A673 (cell line): Measurements from ENCODE around the gene UGT1A1. TPM values are rescaled to one million over a fixed set of nuclear protein-coding genes. Genes with fewer than 3 reads are reported as not detected.

ENCODE experiments used
- BruUV-seq: library from RNA; stranded (reverse); fragments of 400-500 nt; replicated peaks from 2 replicates; lab custom pipeline; 2021; lab: Mats Ljungman, UMichigan
- CTCF ChIA-PET: fragments of 300-600 bp; sonication (Branson Sonifier 250); formaldehyde crosslinking; loops from one replicate; lab custom pipeline; 2022; ENCODE audit warnings: antibody characterized with exemption; lab: Charles Lee
- POLR2A ChIA-PET: fragments of 300-600 bp; sonication (Branson Sonifier 250); formaldehyde crosslinking; loops from one replicate; lab custom pipeline; 2022; ENCODE audit warnings: antibody characterized with exemption; ENCODE audit not compliant: low non-redundant PET; lab: Charles Lee
- DNase-seq: peaks from one replicate; pipeline ENCODE4 v3.0.0-alpha.2; 2015; ENCODE audit warnings: low spot score
- H3K27ac ChIP-seq: fragments of 200-600 bp; sonication (generic); 2 replicates; pipeline ENCODE4 v1.5.1; 2016; ENCODE audit warnings: mixed run types, low read depth, mild to moderate bottlenecking, mixed read lengths, antibody characterized with exemption, low read length; ENCODE audit not compliant: poor library complexity, severe bottlenecking
- H3K27me3 ChIP-seq: fragments of 200-600 bp; sonication (generic); replicated peaks from 2 replicates; pipeline ENCODE4 v1.6.1; 2017; ENCODE audit warnings: mixed run types, low read depth, mild to moderate bottlenecking, mixed read lengths, antibody characterized with exemption, low read length; ENCODE audit not compliant: insufficient read depth, poor library complexity
- H3K36me3 ChIP-seq: fragments of 200-600 bp; sonication (generic); 2 replicates; pipeline ENCODE4 v1.6.1; 2016; ENCODE audit warnings: mixed run types, mild to moderate bottlenecking, mixed read lengths, antibody characterized with exemption, low read length; ENCODE audit not compliant: insufficient read depth, poor library complexity, severe bottlenecking
- H3K4me1 ChIP-seq: fragments of 200-600 bp; sonication (generic); 2 replicates; pipeline ENCODE4 v1.6.1; 2017; ENCODE audit warnings: mixed run types, mild to moderate bottlenecking, mixed read lengths, antibody characterized with exemption, low read length; ENCODE audit not compliant: insufficient read depth, poor library complexity, severe bottlenecking
- H3K4me3 ChIP-seq: fragments of 200-600 bp; sonication (generic); 2 replicates; pipeline ENCODE4 v1.5.1; 2016; ENCODE audit warnings: low read depth, mixed run types, mild to moderate bottlenecking, mixed read lengths, low read length; ENCODE audit not compliant: poor library complexity, severe bottlenecking
- H3K9me3 ChIP-seq: fragments of 200-600 bp; sonication (generic); 2 replicates; pipeline ENCODE4 v1.6.1; 2016; ENCODE audit warnings: mixed run types, low read depth, mild to moderate bottlenecking, mixed read lengths, antibody characterized with exemption, low read length; ENCODE audit not compliant: poor library complexity, severe bottlenecking
- EZH2 ChIP-seq: fragments of 200-600 bp; sonication (generic); IDR thresholded peaks from 2 replicates; pipeline ENCODE4 v1.6.1; 2017; ENCODE audit warnings: borderline replicate concordance, low read depth, mild to moderate bottlenecking, mixed read lengths, antibody characterized with exemption, low read length; ENCODE audit not compliant: poor library complexity, severe bottlenecking
- intact Hi-C: fragments of 100-400 bp; cut with micrococcal nuclease; formaldehyde crosslinking; loops from one replicate; pipeline ENCODE4 v1.10.0; 2022; ENCODE audit not compliant: unreplicated experiment
- total RNA-seq: library from RNA; stranded (reverse); gene quantifications from 2 replicates; pipeline ENCODE4 v1.2.3, GENCODE V29; 2021
- TF ChIP-seq, protein P1 (sequence below): fragments of 300-800, 200-600 bp; sonication (generic); conservative IDR thresholded peaks from 2 replicates; pipeline ENCODE4 v1.5.1; 2017; ENCODE audit warnings: low read depth, mild to moderate bottlenecking, antibody characterized with exemption, low read length, moderate library complexity, mixed read lengths

UGT1A1 gene
- total RNA-seq, 1 experiment from 2014 or later = not detected

DNA sequence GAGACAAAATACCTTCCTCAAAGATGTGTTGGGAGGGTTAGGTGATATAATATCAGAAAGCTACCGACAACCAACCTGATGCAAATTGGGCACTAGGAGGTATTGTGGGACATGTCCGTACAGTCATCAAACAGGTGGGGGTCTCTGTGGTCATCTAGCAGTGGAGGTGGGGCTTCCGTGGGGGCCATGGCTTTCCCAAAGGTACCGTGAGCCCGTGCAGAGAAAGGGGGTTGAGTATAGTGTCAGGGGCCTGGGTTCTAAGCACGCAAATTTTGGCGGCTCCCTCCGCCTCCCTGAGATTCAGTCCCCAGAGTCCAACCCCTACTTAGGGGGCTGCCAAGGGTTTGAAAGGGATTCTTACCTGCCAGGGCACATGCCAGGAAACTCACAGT lies 61.6 kb downstream of the UGT1A1 start:
- H3K9me3 ChIP-seq = no peaks in the 10 kb centered on the region
- ChIA-PET CTCF (interaction anchor here (0.6 kb wide), 1 partner anchor 11 kb away, joined by 14 read pairs; no protein-coding TSS in a partner anchor), POLR2A (no interaction called here)
- H3K27me3 ChIP-seq = no peaks in the 10 kb centered on the region
- no peak overlapping the region for H3K27ac ChIP-seq
- no TSS peak for BruUV-seq
- no peaks in the 10 kb centered on the region for H3K4me1 ChIP-seq
- no peaks in the 10 kb centered on the region for H3K36me3 ChIP-seq
- intact Hi-C loops = no loop called here
- TF ChIP-seq EZH2 = no peak
- TF ChIP-seq, protein P1, sequence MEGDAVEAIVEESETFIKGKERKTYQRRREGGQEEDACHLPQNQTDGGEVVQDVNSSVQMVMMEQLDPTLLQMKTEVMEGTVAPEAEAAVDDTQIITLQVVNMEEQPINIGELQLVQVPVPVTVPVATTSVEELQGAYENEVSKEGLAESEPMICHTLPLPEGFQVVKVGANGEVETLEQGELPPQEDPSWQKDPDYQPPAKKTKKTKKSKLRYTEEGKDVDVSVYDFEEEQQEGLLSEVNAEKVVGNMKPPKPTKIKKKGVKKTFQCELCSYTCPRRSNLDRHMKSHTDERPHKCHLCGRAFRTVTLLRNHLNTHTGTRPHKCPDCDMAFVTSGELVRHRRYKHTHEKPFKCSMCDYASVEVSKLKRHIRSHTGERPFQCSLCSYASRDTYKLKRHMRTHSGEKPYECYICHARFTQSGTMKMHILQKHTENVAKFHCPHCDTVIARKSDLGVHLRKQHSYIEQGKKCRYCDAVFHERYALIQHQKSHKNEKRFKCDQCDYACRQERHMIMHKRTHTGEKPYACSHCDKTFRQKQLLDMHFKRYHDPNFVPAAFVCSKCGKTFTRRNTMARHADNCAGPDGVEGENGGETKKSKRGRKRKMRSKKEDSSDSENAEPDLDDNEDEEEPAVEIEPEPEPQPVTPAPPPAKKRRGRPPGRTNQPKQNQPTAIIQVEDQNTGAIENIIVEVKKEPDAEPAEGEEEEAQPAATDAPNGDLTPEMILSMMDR = no peak
- no peak overlapping the region for H3K4me3 ChIP-seq
- DNase-seq = no peak

GRCh38 chr2:233822101-233822771 lies 62.2 kb downstream of the UGT1A1 start:
- H3K4me3 ChIP-seq = no peak overlapping the region
- H3K27me3 ChIP-seq = no peaks in the 10 kb centered on the region
- ChIA-PET POLR2A (no interaction called here), CTCF (interaction anchor here (0.6 kb wide), 1 partner anchor 10 kb away, joined by 14 read pairs; no protein-coding TSS in a partner anchor)
- no peaks in the 10 kb centered on the region for H3K4me1 ChIP-seq
- H3K9me3 ChIP-seq = no peaks in the 10 kb centered on the region
- no peak overlapping the region for H3K27ac ChIP-seq
- H3K36me3 ChIP-seq = no peaks in the 10 kb centered on the region
- BruUV-seq = no TSS peak
- DNase-seq = no peak
- TF ChIP-seq, protein P1 = no peak
- no peak for TF ChIP-seq EZH2
- intact Hi-C loops = no loop called here

Other genes starting within 250 kb of the UGT1A1 start
- gene USP40, start 193.5 kb upstream of the UGT1A1 start, total RNA-seq = 29.6 and 35.6 TPM in 2 replicates
- not detected in 2 replicates for gene UGT1A8, start 142.6 kb upstream of the UGT1A1 start, total RNA-seq
- not detected in 2 replicates for gene UGT1A10, start 123.8 kb upstream of the UGT1A1 start, total RNA-seq
- not detected in 2 replicates for gene UGT1A9, start 88.4 kb upstream of the UGT1A1 start, total RNA-seq
- not detected in 2 replicates for gene UGT1A7, start 78.4 kb upstream of the UGT1A1 start, total RNA-seq
- not detected in 2 replicates for gene UGT1A6, start 67.4 kb upstream of the UGT1A1 start, total RNA-seq
- not detected in 2 replicates for gene UGT1A5, start 47.4 kb upstream of the UGT1A1 start, total RNA-seq
- 0.11 TPM in 1 of 2 replicates, not detected in the other for gene UGT1A4, start 41.5 kb upstream of the UGT1A1 start, total RNA-seq
- not detected in 2 replicates for gene UGT1A3, start 31.2 kb upstream of the UGT1A1 start, total RNA-seq
- gene MROH2A, start 18.1 kb downstream of the UGT1A1 start, total RNA-seq = 0.92 and 1.3 TPM in 2 replicates
- gene HJURP, start 94.3 kb downstream of the UGT1A1 start, total RNA-seq = 103 and 107 TPM in 2 replicates
- gene TRPM8, start 157.1 kb downstream of the UGT1A1 start, total RNA-seq = 3.6 and 8.9 TPM in 2 replicates